ENCODE data around the gene DHRS4. TPM values are rescaled to one million over a fixed set of nuclear protein-coding genes. Genes with fewer than 3 reads are reported as not detected.
"Not testable (repeated sequence)": the region's sequence is repeated elsewhere in the genome, so short reads cannot be mapped to it uniquely, and the experiment has no call there.

DHRS4 gene
- total and polyA plus RNA-seq, 2 of the 13 experiments (the other 11 are each of a cell fraction or from before 2014, with no cell fraction given): 23.9 to 45.1 TPM

GRCh38 chr14:23969481-23970282, 16.1 kb downstream of the DHRS4 start (continued):
- TF ChIP-seq ZNF274 (CRISPR knock-in tag; IDR thresholded peaks at IDR 0.05): peak; percentile 89
- 0 out of 2 replicates have a peak, but pooled peaks have one; percentile 38 for TF ChIP-seq ZBTB14 (CRISPR knock-in tag; IDR thresholded peaks at IDR 0.05)
- TF ChIP-seq YEATS2 (CRISPR knock-in tag; IDR thresholded peaks at IDR 0.05; ENCODE audit: borderline replicate concordance): peak; percentile 74; the same call in 1 of the 2 replicates
- peak; percentile 93; the same call in 1 of the 2 replicates for TF ChIP-seq TSC22D2 (CRISPR knock-in tag; IDR thresholded peaks at IDR 0.05; ENCODE audit: borderline replicate concordance)
- TF ChIP-seq E2F1 (CRISPR knock-in tag; IDR thresholded peaks at IDR 0.05): peak; percentile 93
- TF ChIP-seq STAT5B (CRISPR knock-in tag; IDR thresholded peaks at IDR 0.05): peak; percentile 88; the same call in 1 of the 2 replicates
- peak; percentile 98 for TF ChIP-seq ARHGAP35 (CRISPR knock-in tag; IDR thresholded peaks at IDR 0.05; ENCODE audit: borderline replicate concordance)
- TF ChIP-seq CHCHD3 (CRISPR knock-in tag; IDR thresholded peaks at IDR 0.05): peak; percentile 93; the same call in 1 of the 2 replicates
- TF ChIP-seq ZSCAN9 (CRISPR knock-in tag; IDR thresholded peaks at IDR 0.05; ENCODE audit: borderline replicate concordance): peak; percentile 27; the same call in 1 of the 2 replicates
- TF ChIP-seq MIXL1 (CRISPR knock-in tag; IDR thresholded peaks at IDR 0.05): 0 out of 2 replicates have a peak, but pooled peaks have one; percentile 60
- TF ChIP-seq DZIP1 (CRISPR knock-in tag; IDR thresholded peaks at IDR 0.05): 0 out of 2 replicates have a peak, but pooled peaks have one; percentile 39
- peak; percentile 64 for TF ChIP-seq GATAD2A (CRISPR knock-in tag; IDR thresholded peaks at IDR 0.05)
- TF ChIP-seq HNF1A (IDR thresholded peaks at IDR 0.05; ENCODE audit: low read depth): not testable (repeated sequence)
- peak; percentile 62; the same call in 1 of the 2 replicates for TF ChIP-seq HNF1A (CRISPR knock-in tag; IDR thresholded peaks at IDR 0.05; ENCODE audit: borderline replicate concordance)
- TF ChIP-seq TFE3 (CRISPR knock-in tag; IDR thresholded peaks at IDR 0.05): 0 out of 2 replicates have a peak, but pooled peaks have one; percentile 45
